GM18867 (cell line): ENCODE results near the gene RPS15.
"Not testable (repeated sequence)": the region's sequence is repeated elsewhere in the genome, so short reads cannot be mapped to it uniquely, and the experiment has no call there.

Experiments used
- ATAC-seq: cut with Tn5 transposase; IDR thresholded peaks from one replicate; pipeline ENCODE4 v1.9.1; 2021; ENCODE audit warnings: mild to moderate bottlenecking, moderate library complexity; ENCODE audit not compliant: unreplicated experiment

The RPS15 gene

DNA sequence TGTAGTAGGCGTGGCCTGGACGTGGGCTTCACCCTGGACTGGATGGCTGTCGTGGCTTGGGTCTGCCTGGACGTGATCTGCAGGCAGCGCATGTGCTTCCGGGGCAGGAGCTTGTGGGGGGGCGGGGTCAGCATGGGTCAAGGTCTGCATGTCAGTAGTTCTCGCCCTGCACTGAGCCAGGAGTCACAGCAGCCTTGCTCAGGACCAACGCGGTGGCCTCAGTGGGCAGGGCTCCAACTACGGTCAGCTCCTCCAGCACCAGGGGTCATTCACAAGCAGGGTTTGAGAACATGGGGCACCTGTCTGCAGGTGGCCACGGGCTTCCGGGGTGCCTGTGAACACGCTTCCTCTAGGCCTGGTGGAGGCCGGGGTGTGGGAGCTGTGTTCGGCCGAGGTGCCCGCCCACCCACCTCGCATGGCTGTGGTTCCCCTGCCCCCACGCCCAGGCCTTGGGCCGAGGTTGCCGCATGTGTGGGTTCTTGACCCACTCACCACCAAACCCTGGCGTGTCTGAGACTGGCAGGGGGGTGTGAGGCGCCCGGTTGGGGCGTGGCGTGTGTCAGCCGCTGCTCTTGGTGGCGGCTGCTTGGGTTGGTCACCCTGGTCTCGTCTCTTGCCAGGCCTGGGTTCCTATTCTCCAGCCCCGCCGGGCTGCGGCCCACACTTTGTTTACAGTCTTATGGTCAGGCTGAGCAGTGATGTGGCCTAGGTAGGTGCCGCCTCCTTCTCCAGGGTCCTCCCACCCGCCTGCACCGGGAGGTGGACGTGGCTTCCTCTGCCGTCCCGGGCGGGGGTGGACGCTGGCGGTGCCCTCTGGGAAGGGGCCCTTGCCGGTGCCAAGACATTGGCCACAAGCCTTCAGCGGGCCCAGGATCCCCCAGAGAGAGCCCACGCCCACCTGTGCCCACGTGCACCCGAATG lies 4.8 kb upstream of the RPS15 start:
- no peak for ATAC-seq

DNA sequence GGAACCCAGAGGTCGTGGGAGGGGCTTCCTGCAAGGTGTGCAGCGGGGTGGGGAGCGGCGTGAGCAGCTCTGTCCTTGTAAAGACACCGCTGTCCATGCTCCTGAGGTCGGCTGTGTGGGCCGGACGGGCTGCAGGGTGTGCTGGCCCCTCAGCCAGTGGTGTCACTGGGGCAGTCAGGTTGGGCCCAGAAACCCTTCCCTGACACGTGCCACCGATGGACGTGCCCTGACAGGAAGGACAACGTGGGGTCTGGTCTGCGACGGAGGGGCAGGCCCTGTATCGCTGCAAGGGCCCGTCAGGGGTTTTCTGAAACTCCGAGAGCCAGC lies 4.2 kb upstream of the RPS15 start:
- ATAC-seq, result no peak

DNA sequence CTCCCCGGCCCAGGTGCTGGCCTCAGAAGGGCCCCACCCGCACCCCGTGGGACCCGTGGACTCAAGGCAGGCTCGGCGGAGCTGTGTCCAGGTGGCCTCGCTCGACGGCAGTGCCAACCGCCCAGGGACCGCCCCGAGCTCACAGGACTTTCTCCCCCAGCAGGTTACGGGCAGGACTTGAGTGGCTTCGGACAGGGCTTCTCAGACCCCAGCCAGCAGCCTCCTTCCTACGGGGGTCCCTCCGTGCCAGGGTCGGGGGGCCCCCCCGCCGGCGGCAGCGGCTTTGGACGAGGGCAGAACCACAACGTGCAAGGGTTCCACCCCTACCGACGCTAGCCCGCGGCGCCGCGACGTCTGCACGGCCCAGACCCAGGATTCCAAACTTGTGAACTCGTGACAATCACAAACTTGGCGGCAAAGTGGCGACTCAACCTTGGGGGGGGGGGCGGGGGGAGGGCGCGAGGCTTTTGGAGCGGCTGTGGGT lies 3.6 kb upstream of the RPS15 start:
- ATAC-seq, result no peak

DNA sequence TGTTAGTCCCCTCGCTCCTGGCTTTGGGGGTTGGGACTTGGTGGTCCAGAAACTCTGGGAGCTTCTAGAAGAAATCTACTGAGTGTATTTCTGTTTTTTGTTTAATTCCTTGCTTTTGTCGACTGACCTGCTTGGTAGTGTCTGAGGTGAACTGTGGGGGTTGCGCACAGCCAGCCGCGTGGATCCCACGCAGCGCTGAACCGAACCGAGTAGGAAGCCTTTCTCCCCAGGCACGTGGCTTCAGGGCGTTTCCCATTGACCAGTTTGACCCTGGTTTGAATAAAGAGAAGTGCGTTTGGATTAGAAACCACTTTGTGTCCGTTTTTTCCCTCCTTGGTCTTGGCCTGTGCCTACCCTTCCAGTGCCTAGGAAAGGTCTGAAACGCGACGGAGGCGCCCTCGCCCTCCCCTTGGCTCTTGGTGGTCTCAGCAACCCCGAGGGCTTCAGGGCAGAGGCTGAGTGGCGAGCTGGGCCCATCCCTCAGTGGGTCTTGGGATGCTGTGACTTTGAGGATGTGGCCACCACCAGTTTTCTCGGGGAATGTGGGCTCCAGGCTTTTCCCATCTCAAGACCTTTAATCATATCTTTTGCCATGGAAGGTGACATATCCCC lies 2.7 kb upstream of the RPS15 start:
- no peak for ATAC-seq

DNA sequence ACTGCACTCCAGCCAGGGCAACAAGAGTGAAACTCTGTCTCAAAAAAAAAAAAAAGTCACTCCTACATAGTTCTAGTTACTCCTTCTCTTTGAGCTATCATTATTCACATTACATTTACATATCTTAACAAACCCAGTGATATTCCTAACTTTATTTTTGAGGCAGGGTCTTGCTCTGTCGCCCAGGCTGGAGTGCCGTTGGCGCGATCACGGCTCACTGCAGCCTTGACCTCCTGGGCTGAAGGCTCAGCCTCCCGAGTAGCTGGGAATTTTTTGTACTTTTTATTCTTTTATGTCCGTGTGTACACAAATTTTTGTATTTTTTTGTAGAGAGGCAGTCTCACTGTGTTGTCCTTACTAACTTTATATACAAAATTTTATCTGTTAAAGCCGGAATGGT lies 587 bp upstream of the RPS15 start:
- ATAC-seq, result no peak

DNA sequence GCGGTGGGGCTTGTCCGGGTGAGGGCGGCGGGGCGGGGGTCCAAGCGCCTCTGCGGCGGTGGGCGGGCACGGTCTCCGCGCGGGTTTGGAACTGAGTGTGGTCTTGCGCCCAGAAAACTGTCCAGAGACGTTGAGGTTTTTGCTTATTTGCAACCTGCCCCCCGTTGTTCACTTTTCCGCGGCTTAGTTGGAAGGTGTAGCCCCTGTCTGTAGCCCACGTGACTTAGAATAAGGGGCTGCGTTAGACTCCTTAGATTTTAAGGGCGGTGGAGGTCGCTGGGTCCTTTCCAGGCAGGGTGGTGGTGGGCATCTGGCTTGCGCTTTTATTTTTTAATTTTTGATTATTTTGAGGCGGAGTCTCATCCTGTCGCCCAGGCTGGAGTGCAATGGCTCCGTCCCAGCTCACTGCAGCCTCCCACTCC lies 748 bp downstream of the RPS15 start:
- peak; percentile 14 for ATAC-seq

DNA sequence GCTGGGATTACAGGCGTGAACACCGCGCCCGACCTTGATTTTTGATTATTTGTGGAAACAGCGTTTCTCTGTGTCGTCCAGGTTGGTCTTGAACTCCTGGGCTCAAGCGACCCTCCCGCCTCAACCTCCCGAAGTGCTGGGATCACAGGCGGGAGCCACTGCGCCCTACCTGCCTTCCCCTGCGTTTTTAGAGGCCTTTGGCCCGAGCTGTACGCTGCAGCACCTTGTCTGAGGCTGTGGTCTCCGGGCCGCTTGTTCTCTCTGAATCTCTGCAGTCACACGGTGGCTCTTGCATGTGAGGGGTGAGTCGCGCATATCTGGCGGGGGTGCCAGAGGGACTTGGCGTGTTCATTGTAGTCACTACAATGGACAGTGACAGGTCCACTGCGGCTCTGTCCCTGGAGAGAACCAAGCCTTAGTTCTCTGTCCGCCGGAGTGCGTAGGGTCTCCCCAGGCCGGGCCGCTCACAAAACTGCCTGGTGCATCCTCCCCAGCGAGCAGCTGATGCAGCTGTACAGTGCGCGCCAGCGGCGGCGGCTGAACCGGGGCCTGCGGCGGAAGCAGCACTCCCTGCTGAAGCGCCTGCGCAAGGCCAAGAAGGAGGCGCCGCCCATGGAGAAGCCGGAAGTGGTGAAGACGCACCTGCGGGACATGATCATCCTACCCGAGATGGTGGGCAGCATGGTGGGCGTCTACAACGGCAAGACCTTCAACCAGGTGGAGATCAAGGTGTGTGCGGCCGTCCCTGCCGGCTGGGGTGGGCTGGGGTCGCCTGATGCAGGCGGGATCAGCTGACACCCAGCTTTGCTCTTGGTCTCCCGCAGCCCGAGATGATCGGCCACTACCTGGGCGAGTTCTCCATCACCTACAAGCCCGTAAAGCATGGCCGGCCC lies 1.6 kb downstream of the RPS15 start:
- ATAC-seq, result not testable (repeated sequence)

DNA sequence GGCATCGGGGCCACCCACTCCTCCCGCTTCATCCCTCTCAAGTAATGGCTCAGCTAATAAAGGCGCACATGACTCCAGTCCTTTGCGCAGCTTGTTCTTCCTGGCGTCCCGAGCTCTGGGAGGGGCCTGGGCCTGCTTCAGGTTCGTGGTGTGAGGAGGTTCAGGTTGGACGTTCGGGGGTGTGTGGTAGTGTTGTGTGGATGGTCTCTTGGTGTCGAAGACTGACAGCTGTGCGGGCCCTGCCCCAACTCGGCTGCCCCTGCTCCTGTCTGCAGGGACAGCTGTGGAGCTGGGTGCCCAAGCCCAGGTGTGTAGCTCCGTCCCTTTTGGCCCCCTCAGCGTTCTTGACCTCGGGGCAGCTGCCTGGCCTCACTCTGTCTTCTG lies 2.2 kb downstream of the RPS15 start:
- no peak for ATAC-seq

DNA sequence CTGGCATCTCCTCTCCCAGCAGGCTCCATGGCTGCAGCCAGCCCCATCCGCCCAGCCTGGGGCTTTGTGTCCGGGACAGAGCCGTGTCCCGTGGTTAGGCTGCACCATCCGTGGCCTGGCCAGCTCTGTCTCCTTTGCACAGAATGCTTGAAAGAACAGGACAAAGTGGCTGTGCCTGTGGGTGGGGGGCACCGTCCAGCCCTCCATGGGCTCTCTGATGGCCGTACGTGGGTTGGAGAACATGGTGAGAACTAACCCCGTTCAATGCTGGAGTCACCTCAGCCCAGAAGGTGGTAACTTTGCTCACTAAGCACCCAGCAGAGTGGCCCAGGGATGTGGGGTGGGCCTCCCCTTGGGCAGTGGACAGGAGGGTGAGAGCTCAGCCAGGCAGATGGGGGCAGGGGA lies 2.8 kb downstream of the RPS15 start:
- no peak for ATAC-seq

DNA sequence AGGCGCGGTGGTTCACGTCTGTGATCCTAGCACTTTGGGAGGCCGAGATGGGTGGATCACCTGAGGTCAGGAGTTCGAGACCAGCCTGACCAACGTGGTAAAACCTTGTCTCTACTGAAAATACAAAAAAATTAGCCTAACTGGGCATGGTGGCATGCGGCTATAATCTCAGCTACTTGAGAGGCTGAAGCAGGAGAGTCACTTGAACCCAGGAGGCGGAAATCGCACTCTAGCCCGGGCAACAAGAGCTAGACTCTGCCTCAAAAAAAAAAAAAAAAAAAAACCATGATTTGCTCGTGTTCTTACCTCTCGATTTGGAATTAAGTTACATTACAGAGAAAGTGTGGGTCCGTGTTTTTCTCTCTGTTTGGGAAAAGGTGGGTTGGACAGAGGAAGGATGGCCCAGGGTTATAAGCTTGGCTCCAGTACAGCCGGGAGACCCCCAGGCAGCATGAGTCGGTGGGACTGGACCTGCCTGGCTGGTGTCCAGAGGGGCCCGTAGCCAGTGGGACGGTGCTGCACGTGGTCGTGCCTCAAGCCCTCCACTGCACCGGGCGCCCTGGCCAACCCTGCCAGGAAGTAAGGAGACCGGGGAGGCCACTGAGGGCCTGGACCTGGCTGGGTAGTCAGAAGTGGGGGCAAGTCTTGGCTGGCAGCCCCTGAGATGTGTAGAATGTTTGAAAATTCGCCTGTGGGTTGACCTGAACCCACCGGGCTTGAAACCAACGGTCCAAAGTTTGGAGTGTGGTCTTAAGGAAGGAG lies 3.7 kb downstream of the RPS15 start:
- ATAC-seq, result no peak

DNA sequence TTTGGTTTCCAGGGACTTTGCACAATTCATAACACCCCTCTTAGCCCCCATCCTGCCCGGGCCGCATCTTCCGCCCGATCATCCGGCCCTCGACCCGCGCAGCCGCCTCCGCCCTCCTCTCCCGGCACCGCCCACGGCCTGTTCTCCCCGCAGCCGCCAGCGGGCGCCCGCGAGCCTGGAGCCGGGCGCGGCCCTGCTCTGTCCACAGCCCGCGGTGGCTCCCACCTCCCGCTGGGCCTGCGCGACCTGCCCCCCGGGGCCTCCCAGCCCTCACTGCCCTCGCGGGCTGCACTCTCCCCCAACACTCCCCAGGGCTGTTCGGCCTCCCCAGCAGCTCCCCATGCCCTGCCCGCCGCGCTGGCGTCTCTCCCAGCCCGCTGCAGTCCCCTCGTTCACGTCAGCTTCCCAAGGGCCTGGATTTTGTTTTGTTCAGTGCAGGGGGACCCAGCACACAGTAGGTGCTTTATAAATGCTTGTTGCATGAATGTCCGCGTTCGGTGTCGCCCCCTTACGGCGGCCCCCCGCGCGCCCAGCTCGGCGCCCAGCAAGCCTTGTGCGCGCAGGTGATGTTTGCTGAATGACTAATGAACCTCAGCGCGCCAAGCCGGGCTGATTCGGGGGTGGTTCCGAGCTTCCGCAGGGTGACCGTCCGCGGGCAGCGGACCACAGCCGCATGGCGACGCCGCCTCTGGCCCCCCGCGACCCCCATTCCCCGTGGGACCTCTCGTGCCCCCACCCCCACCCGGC lies 7.2 kb downstream of the RPS15 start:
- peak; percentile 72 for ATAC-seq

DNA sequence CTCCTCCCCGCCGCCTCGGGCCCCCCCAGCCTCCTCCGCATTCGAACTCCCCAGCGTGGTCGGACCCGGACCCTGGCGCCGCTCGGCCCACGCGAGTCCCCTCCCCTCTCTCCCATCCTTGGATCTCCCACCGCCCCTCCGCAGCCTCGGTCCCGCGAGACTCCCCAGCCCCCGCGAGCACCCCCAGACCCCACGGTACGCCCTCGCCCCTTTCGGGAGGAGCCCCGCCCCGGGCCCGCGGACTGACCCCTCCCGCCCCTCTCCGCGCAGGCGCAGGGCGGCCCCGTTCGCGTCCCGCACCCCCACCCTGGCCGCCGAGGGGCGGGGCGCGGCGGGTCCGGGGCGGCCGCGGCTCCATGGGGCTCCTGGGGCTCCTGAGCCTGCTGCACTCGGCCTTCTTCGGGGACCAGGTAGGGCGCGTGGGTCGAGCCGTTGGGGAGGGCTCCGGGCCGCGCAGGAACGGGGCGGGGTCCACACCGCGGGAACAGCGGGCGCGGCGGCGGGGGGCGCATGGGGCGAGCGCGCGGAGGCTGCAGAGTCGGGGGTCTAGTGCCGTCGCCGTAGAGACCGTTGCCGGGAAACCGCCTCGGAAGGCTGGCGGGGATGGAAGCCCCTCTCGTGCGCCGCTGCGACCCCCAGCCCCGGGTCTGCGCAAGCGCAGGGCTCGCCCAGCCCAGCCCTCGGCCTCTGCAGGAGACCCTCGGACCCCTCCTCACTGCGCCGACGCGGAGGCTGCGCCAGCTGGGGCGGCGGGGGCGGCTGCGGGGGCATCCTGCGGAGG lies 7.9 kb downstream of the RPS15 start:
- no peak for ATAC-seq

DNA sequence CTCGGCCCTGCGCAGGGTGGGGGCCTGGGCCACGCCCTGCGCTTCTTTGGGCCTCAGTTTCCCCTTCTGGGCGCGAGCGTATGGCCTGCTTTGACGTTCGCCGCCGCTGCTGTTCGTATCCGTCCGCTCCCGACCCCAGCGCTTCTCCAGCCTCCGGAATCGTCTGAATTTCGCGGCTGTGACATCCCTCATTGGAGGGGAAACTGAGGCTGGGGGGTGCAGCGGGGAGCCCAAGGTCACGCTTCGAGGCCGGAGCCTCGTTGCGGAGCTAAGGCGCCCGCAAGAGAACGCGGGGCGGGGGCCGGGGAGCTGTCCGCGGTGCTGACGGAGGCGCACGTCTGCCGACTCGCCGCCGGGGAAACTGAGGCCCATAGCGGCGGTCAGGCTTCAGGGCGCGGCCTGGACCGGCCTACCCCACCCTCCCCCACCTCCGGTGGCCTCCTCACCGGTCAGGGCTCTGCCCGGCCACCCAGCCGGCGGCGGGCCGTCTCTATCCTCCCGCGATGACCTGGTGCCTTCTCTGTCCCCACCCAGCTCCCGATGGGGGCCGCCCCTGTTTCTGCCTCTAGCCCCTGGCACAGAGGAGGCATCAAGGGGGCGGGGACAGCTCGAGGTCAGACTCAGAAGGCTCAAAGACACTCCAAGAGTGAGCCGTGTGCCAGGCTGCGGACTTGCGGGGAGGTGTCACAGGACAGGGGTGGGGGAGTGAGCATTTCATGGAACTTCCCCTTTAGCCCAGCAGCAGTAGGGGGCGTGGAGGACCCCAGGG lies 8.7 kb downstream of the RPS15 start:
- ATAC-seq, result no peak

DNA sequence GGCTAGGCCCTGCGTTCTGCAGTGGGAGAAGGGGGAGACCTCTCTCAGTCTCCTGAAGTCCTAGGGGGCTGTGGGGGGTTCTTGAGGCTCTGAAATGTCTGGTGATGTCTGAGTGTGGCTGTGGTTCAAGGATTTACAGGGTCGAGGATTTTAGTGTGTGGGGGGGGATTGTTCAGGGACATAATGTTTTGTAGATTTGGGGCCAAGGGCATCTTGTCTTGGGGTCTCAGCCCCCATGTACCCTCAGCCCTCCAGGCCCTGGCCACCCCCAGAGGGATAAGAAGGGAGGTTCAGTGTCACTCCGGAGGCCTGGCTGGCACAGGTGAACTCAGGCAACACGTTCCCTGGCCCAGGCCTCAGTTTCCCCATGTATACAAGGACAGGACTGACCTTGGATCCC lies 9.3 kb downstream of the RPS15 start:
- ATAC-seq, result no peak

DNA sequence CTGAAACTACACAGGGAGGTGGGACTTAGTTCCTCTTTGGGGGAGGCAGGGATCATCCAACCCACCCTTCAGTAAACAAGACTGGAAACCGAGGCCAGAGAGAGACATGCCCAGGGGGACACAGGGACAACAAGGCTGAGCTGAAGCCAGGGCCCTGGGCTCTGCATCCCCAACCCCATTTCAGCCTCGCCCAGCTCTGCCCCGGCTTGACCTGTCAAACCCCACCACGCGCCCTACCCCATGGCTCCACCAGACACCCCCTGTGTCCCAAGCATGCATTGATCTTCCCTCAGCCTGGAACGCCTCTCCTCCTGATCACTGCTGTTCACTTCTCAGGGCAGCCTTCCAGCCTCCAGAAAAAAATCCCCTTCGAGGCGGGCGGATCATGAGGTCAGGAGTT lies 9.7 kb downstream of the RPS15 start:
- ATAC-seq, result no peak

DNA sequence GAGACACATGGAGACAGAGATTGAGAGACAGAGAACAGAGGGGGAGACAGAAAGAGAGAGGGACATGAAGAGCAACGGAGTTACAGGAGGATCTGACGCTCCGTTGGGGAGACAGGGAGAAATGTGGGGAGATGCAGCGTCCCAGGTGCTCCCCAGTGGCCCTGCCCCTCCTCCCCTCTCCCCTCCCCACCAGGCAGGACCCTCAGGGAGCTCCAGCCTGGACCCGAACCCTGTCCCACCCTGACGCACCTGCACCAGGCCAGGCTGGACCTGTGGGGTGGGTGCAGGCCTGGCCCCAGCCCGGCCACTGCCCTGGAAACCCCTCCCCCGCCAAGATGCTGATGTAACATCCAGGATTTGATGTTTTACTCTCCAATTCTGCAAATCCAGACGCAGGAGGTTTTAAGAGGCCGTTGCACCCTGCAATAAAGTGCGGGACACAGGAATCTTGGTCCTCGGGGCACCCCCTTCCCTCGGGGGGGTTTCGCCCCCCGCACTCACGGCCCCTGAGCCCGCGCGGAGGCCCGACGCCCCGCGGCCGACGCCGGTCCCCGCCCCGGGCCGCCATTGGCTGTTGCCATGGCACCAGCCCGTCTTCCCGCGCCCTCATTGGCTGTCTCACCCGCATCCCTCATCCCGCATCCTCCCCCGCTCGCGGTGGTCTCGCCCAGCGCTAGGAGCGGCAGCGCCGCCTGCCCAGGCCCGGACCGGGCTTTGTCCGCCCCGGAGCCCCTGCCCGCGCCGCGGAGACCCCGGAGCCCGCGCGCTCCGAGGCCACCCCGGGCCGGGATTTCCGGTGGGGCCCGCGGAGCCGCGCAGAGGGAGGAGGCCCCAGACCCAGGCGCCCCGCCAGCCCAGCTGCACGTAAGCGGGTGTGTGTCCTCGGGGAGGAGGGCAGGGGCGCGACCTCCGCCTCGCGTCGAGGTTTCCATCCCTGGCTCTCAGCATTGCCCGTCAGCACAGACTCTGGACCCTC lies 11.6 kb downstream of the RPS15 start, which contains the start of gene APC2:
Gene APC2 (plus strand): TSS at position 655 of the 976 bp plus-strand sequence. CDS start 2,881 bp downstream, outside the sequence.
- no peak for ATAC-seq
